GM18870 (cell line): ENCODE data around the gene LAPTM5.
"Not testable (repeated sequence)": the region's sequence is repeated elsewhere in the genome, so short reads cannot be mapped to it uniquely, and the experiment has no call there.

ENCODE experiments used
- ATAC-seq: cut with Tn5 transposase; IDR thresholded peaks from one replicate; pipeline ENCODE4 v1.9.1; 2021; ENCODE audit warnings: moderate library complexity; ENCODE audit not compliant: unreplicated experiment

Gene LAPTM5

DNA sequence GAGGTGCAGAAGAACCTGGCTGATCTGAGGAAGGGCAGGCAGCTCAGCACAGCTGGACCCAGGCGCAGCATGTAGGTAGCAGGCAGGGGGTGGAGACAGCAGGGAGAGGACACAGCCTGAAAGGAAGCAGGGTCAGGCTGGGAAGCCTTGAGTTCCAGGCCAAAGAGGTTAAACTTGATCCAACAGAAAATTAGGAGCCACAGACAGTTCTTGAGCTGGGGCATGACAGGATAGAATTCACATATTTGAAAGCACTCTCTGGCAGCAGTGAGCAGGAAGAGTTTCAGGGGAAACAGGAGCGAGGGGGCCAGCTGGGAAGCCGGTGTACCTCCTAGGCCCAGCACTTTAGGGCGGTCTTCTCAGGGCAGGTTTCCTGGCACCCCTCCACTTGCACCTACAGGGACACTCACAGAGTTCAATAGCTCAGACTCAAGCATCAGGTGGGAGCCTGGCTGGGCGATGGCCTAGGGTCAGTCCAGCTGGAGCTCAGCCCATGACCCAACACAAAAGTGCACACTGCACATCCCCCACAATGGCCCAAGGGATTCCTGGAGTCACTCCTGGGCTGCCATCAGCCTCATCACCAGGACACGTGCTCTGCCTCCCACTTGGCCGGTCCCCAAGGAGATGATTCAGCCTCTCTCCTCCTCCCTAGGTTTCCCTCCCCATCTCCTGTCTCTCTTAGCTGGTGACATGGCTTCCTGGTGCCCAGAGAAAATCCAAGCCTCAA, 56.9 kb downstream of the LAPTM5 start:
- no peak for ATAC-seq

GRCh38 chr1:30699762-30700161, 57.8 kb downstream of the LAPTM5 start:
- ATAC-seq = no peak

GRCh38 chr1:30698401-30698981, 59.1 kb downstream of the LAPTM5 start:
- ATAC-seq = no peak

GRCh38 chr1:30697571-30698376, 59.8 kb downstream of the LAPTM5 start:
- no peak for ATAC-seq

DNA sequence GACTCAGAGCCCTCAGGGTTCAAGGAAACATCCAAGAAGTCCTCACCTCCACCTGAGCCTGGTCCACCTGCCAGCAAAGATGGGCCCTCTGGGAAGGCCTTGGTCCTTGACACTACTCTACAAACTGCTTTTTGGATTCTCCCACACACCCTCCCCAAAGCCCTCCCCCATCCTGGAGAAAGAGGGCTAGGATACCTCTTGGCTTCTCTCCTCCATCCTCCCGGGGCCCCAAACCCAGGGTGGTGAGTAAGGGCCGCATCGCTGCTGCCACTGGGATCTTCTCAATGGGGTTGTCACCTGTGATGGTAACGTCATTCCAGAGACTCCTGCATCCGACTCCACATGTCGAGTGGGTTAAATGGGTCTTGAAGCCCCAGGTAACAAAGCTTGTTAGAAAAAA, 60.7 kb downstream of the LAPTM5 start:
- ATAC-seq = no peak

- no peak for ATAC-seq
Observed at GRCh38 chr1:30695439-30695841, 62.1 kb downstream of the LAPTM5 start.

GRCh38 chr1:30694280-30695175, 63.0 kb downstream of the LAPTM5 start:
- no peak for ATAC-seq

DNA sequence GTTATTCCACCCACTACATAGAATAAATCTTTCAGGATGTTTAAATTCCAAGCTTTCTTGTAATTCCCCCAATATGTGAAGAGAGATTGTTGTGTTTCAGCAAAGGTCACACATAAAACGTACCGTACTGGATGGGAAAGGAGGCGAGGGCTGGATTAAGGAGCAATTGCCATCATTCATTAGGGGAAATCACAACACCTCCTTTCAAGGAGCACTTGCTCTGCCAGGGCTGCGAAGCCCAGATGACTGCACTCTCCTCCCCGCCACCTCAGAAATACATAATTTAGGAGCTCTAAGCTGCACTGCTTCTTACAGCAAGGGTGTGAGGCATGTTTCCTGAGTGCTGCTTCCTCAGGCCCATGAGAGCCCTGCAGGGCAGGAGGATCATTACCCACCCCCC, 63.8 kb downstream of the LAPTM5 start:
- ATAC-seq = no peak

GRCh38 chr1:30693366-30693765, 64.2 kb downstream of the LAPTM5 start:
- ATAC-seq = no peak

DNA sequence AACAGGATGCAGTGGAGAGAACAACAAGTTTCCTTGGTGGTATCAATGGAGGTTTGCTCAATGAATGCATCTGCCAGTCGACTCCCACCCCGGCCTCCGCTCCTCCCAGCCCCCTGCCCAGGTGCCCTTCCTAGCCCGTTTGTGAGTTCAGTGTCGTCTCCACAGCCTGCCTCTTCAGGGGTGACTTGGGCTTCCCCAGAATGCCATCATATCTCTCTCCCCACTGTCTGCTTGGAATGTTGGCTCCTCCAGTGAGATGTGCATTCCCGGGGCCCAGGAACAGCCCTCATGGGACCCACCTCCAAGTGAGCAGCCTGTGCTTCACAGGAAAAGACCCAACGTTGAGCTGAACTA, 64.6 kb downstream of the LAPTM5 start:
- no peak for ATAC-seq

- ATAC-seq = no peak
Observed at GRCh38 chr1:30692201-30692947, 65.2 kb downstream of the LAPTM5 start.

DNA sequence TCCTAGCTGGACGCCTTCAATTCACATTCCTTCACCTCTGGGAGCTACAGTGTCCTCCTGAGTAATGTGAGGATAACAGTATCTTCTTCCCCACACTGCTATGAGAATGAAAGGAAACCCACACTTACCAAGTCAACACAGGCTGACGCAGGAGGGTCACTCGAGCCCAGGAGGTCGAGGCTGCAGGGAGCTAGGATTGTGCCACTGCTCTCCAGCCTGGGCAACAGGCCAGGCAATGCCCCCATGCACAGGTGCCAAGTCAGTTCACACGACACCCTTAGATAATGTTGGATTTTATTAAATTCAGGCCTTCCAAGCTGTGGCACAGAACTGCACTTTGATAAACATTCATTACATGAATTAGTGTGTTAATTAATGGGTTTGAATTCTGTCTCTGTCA, 66.1 kb downstream of the LAPTM5 start:
- no peak for ATAC-seq

DNA sequence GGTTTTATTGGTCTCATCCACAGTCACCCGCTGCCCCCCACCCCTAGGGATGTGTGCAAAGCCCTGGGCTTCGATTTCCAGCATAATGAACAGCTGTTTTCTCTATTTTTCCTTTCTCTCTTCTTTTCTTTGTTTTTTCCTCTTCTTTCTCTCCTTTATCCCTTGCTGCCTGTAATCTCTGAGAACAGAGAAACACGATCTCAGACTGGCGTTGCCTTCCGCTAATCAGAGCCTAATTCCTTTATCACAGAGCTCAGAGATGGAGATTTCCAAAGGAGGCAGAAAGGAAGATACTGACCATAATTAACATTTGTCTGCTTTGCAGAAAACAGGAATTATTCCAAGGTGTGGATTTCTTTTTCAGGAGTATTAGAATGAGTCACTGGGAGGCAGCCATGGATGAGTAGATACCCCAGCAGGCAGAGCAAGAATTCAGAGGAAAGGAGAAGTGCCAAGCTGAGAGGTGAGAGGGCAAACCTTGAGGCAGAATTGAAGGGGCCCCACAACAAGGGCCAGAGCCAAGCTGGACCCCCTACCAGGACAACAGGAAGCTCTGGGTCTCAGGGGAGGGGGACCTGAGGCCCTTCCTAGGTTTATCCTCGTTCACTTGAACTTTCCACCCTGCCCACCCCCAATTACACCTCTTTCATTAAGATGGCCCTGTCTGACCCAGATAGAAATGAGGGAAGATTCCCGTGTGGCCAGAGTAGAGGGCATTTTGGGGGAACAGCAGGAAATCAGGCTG, 67.5 kb downstream of the LAPTM5 start:
- no peak for ATAC-seq

DNA sequence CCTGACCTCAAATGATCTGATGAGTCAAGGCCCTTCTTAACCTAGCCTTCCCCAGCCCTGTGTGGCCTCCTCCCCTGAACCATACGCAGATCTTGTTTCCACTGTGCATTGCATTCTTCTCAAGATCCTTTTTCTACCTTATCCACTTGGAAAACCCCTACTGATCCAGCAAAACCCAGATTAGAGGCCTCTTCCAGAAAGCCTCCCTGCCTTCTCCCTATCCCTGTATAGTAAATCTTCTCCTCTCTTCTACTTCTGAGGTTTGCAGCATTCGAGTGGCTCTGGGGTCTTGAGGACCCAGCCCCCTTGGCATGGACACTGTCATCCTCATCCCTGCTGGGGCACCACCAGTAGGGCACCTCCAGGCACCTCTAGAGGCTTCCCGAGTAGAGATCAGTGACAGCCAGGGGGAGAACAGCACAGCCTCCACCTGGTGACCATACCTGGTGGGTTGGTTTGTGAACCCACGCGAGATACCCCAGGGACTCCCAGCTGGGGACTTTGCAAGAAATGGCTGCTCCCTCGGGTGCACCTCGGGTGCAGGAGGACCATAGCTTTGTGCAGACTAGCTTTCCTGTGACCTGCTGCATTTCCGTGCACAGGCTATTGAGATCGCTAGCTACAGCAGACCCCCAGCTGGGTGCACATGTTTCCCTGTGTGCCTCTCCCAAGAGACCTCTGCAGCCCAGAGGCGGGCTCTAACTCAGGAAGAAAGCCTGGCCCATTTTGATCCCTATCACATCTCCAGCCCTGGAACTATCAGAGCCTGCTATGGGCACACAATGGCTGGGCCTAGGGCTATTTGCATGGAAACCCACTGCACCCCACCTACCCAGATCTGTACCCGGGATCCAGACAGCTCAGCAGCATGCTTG, 68.4 kb downstream of the LAPTM5 start:
- ATAC-seq = no peak

- ATAC-seq = not testable (repeated sequence)
Observed at GRCh38 chr1:30688516-30688915, 69.1 kb downstream of the LAPTM5 start.

DNA sequence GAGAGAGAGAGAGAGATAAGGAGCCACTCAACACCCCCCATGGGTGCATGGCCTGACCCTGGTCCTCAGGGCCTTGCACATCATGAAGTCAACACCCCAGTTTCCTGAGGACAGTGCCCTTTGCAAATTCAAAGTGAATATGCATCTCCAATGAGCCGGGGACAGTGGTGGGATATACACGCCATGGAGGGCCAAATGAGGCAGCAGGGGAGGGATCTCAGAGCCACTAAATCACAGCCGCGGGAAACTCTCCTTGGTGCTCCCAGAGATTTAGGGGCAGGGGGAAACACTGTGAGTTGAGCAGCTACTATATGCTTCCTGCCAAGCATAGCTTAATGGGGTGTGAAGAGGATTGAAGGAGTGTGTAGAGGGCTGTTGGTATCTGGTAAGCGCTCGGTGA, 69.7 kb downstream of the LAPTM5 start:
- no peak for ATAC-seq

- no peak for ATAC-seq
Observed at GRCh38 chr1:30686236-30686935, 71.2 kb downstream of the LAPTM5 start.

GRCh38 chr1:30685796-30686165, 71.8 kb downstream of the LAPTM5 start:
- ATAC-seq = no peak
